Prostate gland (tissue), 2 donors: ENCODE measurements around the gene ARHGEF16. TPM values are rescaled to one million over a fixed set of nuclear protein-coding genes. Genes with fewer than 3 reads are reported as not detected.

ENCODE experiments used
- DNase-seq: peaks from one replicate; pipeline ENCODE4 v3.0.0-alpha.2; 2019; ENCODE audit warnings: low spot score
- H3K27ac ChIP-seq, 2 donors: fragments of 200-600 bp; sonication (generic); 2 replicates each; pipeline ENCODE4 v1.5.1; 2017 to 2019
- H3K27me3 ChIP-seq: fragments of 200-600 bp; sonication (generic); replicated peaks from 2 replicates; pipeline ENCODE4 v1.5.1; 2019; ENCODE audit not compliant: insufficient read depth
- H3K36me3 ChIP-seq, 2 donors: fragments of 200-600 bp; sonication (generic); 1 replicate in 1 of 2; 2 replicates in 1 of 2; pipeline versions ENCODE4 v1.5.1 to v1.8.1; 2017 to 2019
- H3K4me1 ChIP-seq: fragments of 200-600 bp; sonication (generic); replicated peaks from 2 replicates; pipeline ENCODE4 v1.5.1; 2019
- H3K4me3 ChIP-seq, 2 donors: fragments of 200-600 bp; sonication (generic); 2 replicates each; pipeline ENCODE4 v1.5.1; 2017 to 2019
- H3K9me3 ChIP-seq: fragments of 200-600 bp; sonication (generic); 2 replicates; pipeline ENCODE4 v1.5.1; 2017
- POLR2A ChIP-seq: fragments of 450-650 bp; IDR thresholded peaks from one replicate; pipeline ENCODE4 v1.6.1; 2016; ENCODE audit warnings: antibody characterized with exemption, mild to moderate bottlenecking
- POLR2AphosphoS5 ChIP-seq: sonication (generic); formaldehyde crosslinking; IDR thresholded peaks from one replicate; pipeline ENCODE4 v1.6.1; 2017; ENCODE audit warnings: antibody characterized with exemption
- WGBS: methylation state at CpG from one replicate; pipeline ENCODE4 v1.1.5; 2018; 5-methylcytosine and 5-hydroxymethylcytosine counted together
- intact Hi-C: fragments of 100-400 bp; cut with DNase I; formaldehyde crosslinking; loops from one replicate; pipeline ENCODE4 v1.14.2; 2022
- total RNA-seq, 2 donors: library from RNA; depleted of rRNA; stranded (reverse); fragments of >200 nt; gene quantifications; one replicate each; pipeline ENCODE4 v1.1.0, GENCODE V29; 2016
- TF ChIP-seq, protein P1 (sequence below), 4 experiments: fragments of 200-600 bp in 2 of 4; fragments of 450-650 bp in 2 of 4; sonication (generic) in 2 of 4; IDR thresholded peaks; 1 replicate in 3 of 4; 2 replicates in 1 of 4; pipeline ENCODE4 v1.5.1; 2016 to 2019; ENCODE audit warnings: antibody characterized with exemption in 4 of 4, mild to moderate bottlenecking in 2 of 4, moderate library complexity in 2 of 4

The ARHGEF16 gene
- total RNA-seq, 2 donors from 2014 or later = 25.2 to 25.4 TPM

GRCh38 chr1:3485016-3485415 lies 30.6 kb downstream of the ARHGEF16 start:
- no peak for DNase-seq
- TF ChIP-seq, protein P1, sequence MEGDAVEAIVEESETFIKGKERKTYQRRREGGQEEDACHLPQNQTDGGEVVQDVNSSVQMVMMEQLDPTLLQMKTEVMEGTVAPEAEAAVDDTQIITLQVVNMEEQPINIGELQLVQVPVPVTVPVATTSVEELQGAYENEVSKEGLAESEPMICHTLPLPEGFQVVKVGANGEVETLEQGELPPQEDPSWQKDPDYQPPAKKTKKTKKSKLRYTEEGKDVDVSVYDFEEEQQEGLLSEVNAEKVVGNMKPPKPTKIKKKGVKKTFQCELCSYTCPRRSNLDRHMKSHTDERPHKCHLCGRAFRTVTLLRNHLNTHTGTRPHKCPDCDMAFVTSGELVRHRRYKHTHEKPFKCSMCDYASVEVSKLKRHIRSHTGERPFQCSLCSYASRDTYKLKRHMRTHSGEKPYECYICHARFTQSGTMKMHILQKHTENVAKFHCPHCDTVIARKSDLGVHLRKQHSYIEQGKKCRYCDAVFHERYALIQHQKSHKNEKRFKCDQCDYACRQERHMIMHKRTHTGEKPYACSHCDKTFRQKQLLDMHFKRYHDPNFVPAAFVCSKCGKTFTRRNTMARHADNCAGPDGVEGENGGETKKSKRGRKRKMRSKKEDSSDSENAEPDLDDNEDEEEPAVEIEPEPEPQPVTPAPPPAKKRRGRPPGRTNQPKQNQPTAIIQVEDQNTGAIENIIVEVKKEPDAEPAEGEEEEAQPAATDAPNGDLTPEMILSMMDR (IDR thresholded peaks at IDR 0.05) = no peak
- TF ChIP-seq POLR2AphosphoS5 = no peak
- TF ChIP-seq POLR2A = no peak
- Histone ChIP-seq H3K9me3 (no peaks in the 10 kb centered on the region), H3K27me3 (no peaks in the 10 kb centered on the region), H3K36me3 (no peaks in the 10 kb centered on the region), H3K4me1 (no peaks in the 10 kb centered on the region), H3K4me3 (no peak overlapping the region), H3K27ac (no peak overlapping the region)
- intact Hi-C loops = no loop called here
- WGBS = 89% methylated on average over 14 of the region's 14 CpGs

DNA sequence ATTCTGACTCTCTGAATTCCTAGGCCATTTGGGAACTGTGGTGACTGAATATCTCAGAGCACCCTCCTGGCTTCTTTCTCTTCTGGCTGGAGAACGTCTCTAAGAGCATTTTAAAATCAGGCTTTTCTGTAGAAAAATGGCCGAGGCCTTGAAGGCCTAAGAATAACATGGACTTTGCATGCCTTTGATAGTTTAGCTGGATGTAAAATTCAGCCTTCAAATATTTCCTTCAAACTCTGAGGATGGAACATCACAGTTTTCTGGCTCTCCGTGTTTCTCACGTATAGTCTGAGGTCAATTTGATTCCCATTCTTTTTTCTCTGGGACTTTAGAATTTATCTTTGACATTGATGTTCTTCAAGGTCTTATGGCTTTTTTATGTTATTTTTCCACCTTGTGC lies 34.0 kb downstream of the ARHGEF16 start:
- 96% methylated on average over 4 of the region's 4 CpGs for WGBS

DNA sequence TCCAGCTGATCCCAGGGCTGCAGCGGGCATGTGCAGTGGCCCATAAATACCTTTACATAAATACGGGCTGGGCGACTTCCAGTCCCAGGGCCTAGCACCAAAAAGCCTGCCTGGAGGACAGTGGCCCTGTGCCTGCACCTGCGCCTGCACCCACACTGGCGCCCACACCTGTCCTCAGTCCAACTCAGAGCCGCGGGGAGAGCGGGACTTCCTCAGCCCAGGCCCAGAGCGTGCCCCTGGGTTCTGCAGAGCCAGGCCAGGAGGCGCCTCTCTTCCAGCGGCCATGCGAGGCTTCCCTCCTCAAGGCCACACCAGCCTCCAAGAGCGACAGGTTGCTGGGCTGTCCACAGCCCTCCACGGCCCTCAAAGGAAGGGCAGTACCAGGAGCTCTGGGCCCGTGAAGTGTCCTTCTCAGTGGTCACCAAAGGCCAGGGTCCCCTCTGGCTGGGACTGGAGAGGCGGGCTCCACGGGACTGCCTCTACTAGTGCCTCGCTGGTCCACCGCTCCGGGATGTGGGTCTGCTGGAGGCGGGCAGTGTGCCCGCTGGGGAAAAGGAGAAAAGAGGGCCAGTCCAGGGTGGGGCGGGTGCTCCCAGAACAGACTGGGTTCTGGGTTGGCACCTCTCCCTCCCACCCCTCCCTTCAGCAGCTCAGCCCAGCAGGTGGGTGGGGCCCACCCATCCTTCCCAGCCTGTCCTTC lies 35.7 kb downstream of the ARHGEF16 start:
- 87% methylated on average over 23 of the region's 23 CpGs for WGBS
- TF ChIP-seq, protein P1 (IDR thresholded peaks at IDR 0.05) = no peak
- TF ChIP-seq POLR2A (no peak), POLR2AphosphoS5 (no peak)

More for the DNA sequence above, 34.0 kb downstream of the ARHGEF16 start:
- Histone ChIP-seq H3K27ac (no peak overlapping the region), H3K27me3 (no peaks in the 10 kb centered on the region), H3K9me3 (no peaks in the 10 kb centered on the region), H3K4me1 (no peaks in the 10 kb centered on the region), H3K36me3 (no peaks in the 10 kb centered on the region), H3K4me3 (no peak overlapping the region)
- DNase-seq = no peak
- TF ChIP-seq POLR2AphosphoS5 (no peak), POLR2A (no peak)
- TF ChIP-seq, protein P1 (IDR thresholded peaks at IDR 0.05) = no peak
- intact Hi-C loops = no loop called here

DNA sequence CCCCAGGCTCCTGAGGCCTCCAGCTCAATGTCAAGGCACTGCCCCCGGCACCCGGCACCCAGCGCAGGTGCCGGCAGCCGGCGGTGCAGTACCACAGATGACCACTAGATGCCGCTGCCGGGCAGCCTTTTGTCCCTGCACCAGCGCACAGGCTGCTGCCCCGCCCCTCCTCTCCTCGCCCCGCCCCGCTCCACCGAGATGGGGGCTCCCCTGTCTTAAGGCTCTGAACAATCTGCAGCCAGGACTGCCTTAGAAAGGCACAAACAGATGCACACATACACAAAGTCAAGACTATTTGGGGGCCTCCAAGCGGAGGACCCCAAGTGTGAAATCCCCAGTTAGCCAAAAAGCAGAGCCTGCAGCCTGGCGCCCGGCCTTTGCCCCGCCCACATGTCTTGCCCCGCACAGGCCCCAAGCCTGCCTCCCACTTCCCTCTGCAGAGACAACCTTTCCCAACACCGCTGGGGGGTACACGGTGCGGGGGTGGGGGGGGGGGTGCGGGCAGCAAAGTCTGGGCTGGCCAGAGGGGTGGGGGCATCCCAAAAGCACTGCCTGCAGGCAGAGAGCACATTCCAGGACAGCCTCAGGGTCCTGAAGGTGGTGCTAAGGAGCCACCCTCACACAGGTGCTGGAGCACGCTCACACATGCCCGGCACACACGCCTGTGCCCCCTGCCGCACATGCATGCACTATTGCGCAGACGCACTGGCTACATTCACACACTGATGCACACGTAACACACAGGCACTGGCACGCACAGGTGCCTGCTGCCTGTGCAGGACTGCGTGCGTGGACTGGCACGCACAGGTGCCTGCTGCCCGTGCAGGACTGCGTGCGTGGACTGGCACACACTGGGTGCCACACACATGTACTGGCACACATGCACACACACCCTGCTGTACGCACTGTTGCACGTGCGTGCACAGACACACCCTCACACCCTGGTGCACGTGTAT lies 37.1 kb downstream of the ARHGEF16 start:
- 29% methylated on average over 40 of the region's 41 CpGs for WGBS
- TF ChIP-seq, protein P1 (IDR thresholded peaks at IDR 0.05) = peak; percentile 98 to 100 (median 99)
- no peak for TF ChIP-seq POLR2A
- intact Hi-C loops = loop anchor here (2.0 to 5.0 kb wide), 2 partner anchors 127 to 231 kb away; no protein-coding TSS in a partner anchor
- H3K4me3 ChIP-seq = no peak overlapping the region
- H3K4me1 ChIP-seq = no peaks in the 10 kb centered on the region
- no peaks in the 10 kb centered on the region for H3K9me3 ChIP-seq
- no peaks in the 10 kb centered on the region for H3K27me3 ChIP-seq
- DNase-seq = peak; percentile 73
- H3K36me3 ChIP-seq = no peaks in the 10 kb centered on the region
- no peak overlapping the region for H3K27ac ChIP-seq

More for the DNA sequence above, 35.7 kb downstream of the ARHGEF16 start:
- H3K36me3 ChIP-seq = no peaks in the 10 kb centered on the region
- H3K27me3 ChIP-seq = no peaks in the 10 kb centered on the region
- no peaks in the 10 kb centered on the region for H3K9me3 ChIP-seq
- intact Hi-C loops = loop anchor here (2.0 to 5.0 kb wide), 2 partner anchors 129 to 232 kb away; no protein-coding TSS in a partner anchor
- no peak overlapping the region for H3K27ac ChIP-seq
- DNase-seq = no peak
- H3K4me1 ChIP-seq = no peaks in the 10 kb centered on the region
- H3K4me3 ChIP-seq = no peak overlapping the region
